H1 (cell line): ENCODE results near the gene NONO. TPM values are rescaled to one million over a fixed set of nuclear protein-coding genes. Genes with fewer than 3 reads are reported as not detected.

Experiments used
- EZH2 ChIP-seq: fragments of 200-600 bp; sonication (generic); IDR thresholded peaks from 2 replicates; pipeline ENCODE4 v1.7.1; 2012; ENCODE audit warnings: low read depth, mild to moderate bottlenecking, moderate library complexity, low read length, inconsistent platforms; ENCODE audit not compliant: severe bottlenecking
- polyA plus RNA-seq, 7 experiments: library from polyadenylated mRNA; depleted of rRNA in 3 of 7; stranded (reverse) in 5 of 7; unstranded in 2 of 7; fragments of >200 nt in 5 of 7; fragments of 200-250 nt in 2 of 7; gene quantifications; 1 replicate in 5 of 7; 2 replicates in 1 of 7; 4 replicates in 1 of 7; pipeline versions ENCODE4 v1.2.1 to v1.2.3, GENCODE V29; 2011 to 2013; ENCODE audit warnings: missing spikeins in 2 of 7, mixed read lengths in 2 of 7
- total RNA-seq: library from RNA; stranded (reverse); fragmentation: NEBNext Ultra II Directional; extraction: Animal tissue kit (Norgen Biotek cat#: 25700); gene quantifications from 2 replicates; pipeline ENCODE4 v1.2.1, GENCODE V29; 2021
- TF ChIP-seq, protein P1 (sequence below): fragments of 300-600 bp; sonication (generic); IDR thresholded peaks from 2 replicates; pipeline ENCODE4 v1.7.1; 2012; ENCODE audit warnings: low read length, moderate library complexity, mild to moderate bottlenecking, inconsistent platforms; ENCODE audit not compliant: insufficient replicate concordance

Gene NONO
- total and polyA plus RNA-seq, 2 of the 8 experiments (the other 6 are each of a cell fraction or from before 2014, with no cell fraction given) = 641 to 728 TPM

DNA sequence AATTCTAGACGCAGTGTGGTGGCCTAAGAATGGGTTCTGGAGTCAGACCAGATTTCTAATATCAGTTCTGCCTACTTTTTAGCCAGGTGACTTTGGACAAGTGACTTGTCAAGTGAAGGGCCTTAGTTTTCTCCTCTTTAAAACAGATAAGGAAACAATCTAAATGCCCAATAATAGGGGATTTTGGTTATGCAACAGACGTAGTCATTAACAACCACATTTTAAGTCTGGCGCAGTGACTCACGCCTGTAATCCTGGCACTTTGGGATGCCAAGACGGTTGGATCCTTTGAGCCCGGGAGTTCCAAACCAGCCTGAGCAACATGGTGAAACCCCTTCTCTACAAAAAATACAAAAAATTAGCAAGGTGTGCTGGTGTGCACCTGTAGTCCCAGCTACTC, 27.4 kb upstream of the NONO start (continued):
- TF ChIP-seq, protein P1, sequence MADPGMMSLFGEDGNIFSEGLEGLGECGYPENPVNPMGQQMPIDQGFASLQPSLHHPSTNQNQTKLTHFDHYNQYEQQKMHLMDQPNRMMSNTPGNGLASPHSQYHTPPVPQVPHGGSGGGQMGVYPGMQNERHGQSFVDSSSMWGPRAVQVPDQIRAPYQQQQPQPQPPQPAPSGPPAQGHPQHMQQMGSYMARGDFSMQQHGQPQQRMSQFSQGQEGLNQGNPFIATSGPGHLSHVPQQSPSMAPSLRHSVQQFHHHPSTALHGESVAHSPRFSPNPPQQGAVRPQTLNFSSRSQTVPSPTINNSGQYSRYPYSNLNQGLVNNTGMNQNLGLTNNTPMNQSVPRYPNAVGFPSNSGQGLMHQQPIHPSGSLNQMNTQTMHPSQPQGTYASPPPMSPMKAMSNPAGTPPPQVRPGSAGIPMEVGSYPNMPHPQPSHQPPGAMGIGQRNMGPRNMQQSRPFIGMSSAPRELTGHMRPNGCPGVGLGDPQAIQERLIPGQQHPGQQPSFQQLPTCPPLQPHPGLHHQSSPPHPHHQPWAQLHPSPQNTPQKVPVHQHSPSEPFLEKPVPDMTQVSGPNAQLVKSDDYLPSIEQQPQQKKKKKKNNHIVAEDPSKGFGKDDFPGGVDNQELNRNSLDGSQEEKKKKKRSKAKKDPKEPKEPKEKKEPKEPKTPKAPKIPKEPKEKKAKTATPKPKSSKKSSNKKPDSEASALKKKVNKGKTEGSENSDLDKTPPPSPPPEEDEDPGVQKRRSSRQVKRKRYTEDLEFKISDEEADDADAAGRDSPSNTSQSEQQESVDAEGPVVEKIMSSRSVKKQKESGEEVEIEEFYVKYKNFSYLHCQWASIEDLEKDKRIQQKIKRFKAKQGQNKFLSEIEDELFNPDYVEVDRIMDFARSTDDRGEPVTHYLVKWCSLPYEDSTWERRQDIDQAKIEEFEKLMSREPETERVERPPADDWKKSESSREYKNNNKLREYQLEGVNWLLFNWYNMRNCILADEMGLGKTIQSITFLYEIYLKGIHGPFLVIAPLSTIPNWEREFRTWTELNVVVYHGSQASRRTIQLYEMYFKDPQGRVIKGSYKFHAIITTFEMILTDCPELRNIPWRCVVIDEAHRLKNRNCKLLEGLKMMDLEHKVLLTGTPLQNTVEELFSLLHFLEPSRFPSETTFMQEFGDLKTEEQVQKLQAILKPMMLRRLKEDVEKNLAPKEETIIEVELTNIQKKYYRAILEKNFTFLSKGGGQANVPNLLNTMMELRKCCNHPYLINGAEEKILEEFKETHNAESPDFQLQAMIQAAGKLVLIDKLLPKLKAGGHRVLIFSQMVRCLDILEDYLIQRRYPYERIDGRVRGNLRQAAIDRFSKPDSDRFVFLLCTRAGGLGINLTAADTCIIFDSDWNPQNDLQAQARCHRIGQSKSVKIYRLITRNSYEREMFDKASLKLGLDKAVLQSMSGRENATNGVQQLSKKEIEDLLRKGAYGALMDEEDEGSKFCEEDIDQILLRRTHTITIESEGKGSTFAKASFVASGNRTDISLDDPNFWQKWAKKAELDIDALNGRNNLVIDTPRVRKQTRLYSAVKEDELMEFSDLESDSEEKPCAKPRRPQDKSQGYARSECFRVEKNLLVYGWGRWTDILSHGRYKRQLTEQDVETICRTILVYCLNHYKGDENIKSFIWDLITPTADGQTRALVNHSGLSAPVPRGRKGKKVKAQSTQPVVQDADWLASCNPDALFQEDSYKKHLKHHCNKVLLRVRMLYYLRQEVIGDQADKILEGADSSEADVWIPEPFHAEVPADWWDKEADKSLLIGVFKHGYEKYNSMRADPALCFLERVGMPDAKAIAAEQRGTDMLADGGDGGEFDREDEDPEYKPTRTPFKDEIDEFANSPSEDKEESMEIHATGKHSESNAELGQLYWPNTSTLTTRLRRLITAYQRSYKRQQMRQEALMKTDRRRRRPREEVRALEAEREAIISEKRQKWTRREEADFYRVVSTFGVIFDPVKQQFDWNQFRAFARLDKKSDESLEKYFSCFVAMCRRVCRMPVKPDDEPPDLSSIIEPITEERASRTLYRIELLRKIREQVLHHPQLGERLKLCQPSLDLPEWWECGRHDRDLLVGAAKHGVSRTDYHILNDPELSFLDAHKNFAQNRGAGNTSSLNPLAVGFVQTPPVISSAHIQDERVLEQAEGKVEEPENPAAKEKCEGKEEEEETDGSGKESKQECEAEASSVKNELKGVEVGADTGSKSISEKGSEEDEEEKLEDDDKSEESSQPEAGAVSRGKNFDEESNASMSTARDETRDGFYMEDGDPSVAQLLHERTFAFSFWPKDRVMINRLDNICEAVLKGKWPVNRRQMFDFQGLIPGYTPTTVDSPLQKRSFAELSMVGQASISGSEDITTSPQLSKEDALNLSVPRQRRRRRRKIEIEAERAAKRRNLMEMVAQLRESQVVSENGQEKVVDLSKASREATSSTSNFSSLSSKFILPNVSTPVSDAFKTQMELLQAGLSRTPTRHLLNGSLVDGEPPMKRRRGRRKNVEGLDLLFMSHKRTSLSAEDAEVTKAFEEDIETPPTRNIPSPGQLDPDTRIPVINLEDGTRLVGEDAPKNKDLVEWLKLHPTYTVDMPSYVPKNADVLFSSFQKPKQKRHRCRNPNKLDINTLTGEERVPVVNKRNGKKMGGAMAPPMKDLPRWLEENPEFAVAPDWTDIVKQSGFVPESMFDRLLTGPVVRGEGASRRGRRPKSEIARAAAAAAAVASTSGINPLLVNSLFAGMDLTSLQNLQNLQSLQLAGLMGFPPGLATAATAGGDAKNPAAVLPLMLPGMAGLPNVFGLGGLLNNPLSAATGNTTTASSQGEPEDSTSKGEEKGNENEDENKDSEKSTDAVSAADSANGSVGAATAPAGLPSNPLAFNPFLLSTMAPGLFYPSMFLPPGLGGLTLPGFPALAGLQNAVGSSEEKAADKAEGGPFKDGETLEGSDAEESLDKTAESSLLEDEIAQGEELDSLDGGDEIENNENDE = no peak
- TF ChIP-seq EZH2 = no peak
